Thoracic aorta (tissue), 2 donors: ENCODE results near the gene CDKAL1. TPM values are rescaled to one million over a fixed set of nuclear protein-coding genes. Genes with fewer than 3 reads are reported as not detected.

Experiments used
- ATAC-seq: fragments of 150-250 bp; one replicate; pipeline ENCODE4 v1.8.0; 2017; ENCODE audit warnings: low read depth; ENCODE audit not compliant: insufficient number of reproducible peaks, low FRiP score
- DNase-seq: peaks from one replicate; pipeline ENCODE4 v3.0.0-alpha.2; 2020; ENCODE audit warnings: low spot score
- H3K27ac ChIP-seq, 2 donors: fragments of 200-600 bp; sonication (generic); 1 replicate in 1 of 2; 2 replicates in 1 of 2; pipeline ENCODE4 v1.5.1; 2016; ENCODE audit warnings: mild to moderate bottlenecking in 2 of 2, moderate library complexity in 2 of 2
- H3K27me3 ChIP-seq: fragments of 200-600 bp; sonication (generic); replicated peaks from 2 replicates; pipeline ENCODE4 v1.6.0; 2016; ENCODE audit warnings: mild to moderate bottlenecking; ENCODE audit not compliant: insufficient read depth
- H3K36me3 ChIP-seq: fragments of 200-600 bp; sonication (generic); one replicate; pipeline ENCODE4 v1.5.1; 2016
- H3K4me1 ChIP-seq, 2 donors: fragments of 200-600 bp; sonication (generic); 1 replicate in 1 of 2; 2 replicates in 1 of 2; pipeline versions ENCODE4 v1.5.1 to v1.6.0; 2016; ENCODE audit warnings: low read depth in 2 of 2, mild to moderate bottlenecking in 1 of 2; ENCODE audit not compliant: control insufficient read depth in 1 of 2
- H3K4me3 ChIP-seq: fragments of 200-600 bp; sonication (generic); 2 replicates; pipeline ENCODE4 v1.5.1; 2016; ENCODE audit warnings: mild to moderate bottlenecking
- H3K9me3 ChIP-seq: fragments of 200-600 bp; sonication (generic); 2 replicates; pipeline ENCODE4 v1.5.1; 2016
- total RNA-seq, 2 donors: library from RNA; depleted of rRNA; stranded (reverse); fragments of >200 nt; gene quantifications; one replicate each; pipeline versions ENCODE4 v1.1.0 to v1.2.3, GENCODE V29; 2016
- TF ChIP-seq, protein P1 (sequence below): fragments of 200-600 bp; sonication (generic); IDR thresholded peaks from one replicate; pipeline ENCODE4 v1.5.1; 2019; ENCODE audit warnings: antibody characterized with exemption

Gene CDKAL1
- total RNA-seq, 2 donors from 2014 or later = 8.5 to 14.6 TPM

- ATAC-seq (no peak), DNase-seq (no peak)
- TF ChIP-seq, protein P1, sequence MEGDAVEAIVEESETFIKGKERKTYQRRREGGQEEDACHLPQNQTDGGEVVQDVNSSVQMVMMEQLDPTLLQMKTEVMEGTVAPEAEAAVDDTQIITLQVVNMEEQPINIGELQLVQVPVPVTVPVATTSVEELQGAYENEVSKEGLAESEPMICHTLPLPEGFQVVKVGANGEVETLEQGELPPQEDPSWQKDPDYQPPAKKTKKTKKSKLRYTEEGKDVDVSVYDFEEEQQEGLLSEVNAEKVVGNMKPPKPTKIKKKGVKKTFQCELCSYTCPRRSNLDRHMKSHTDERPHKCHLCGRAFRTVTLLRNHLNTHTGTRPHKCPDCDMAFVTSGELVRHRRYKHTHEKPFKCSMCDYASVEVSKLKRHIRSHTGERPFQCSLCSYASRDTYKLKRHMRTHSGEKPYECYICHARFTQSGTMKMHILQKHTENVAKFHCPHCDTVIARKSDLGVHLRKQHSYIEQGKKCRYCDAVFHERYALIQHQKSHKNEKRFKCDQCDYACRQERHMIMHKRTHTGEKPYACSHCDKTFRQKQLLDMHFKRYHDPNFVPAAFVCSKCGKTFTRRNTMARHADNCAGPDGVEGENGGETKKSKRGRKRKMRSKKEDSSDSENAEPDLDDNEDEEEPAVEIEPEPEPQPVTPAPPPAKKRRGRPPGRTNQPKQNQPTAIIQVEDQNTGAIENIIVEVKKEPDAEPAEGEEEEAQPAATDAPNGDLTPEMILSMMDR = no peak
- Histone ChIP-seq H3K27me3 (no peaks in the 10 kb centered on the region), H3K9me3 (no peaks in the 10 kb centered on the region), H3K27ac (no peak overlapping the region), H3K4me1 (no peaks in the 10 kb centered on the region), H3K4me3 (no peak overlapping the region), H3K36me3 (peaks cover 7% of the 10 kb centered on the region)
Measured at GRCh38 chr6:21225912-21226311, 691.7 kb downstream of the CDKAL1 start.

DNA sequence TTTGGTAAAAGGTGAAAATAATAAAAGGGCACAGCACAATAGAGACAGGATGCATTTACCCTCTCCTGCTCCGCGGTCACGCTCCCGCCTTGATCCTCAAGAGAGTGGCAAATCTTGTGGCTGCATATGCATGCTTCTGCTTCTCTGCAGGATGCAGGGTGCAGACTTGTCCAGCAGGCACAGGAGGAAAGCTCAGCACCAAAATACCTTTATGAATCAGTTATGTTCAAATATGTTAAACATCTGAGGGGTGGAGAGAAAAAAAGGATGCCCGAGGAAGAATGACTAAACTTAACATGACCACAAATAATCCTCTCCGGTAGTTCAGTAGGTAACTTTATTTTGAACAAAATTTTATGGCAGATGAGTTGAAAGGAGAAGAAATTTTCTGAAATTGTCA is 693.2 kb downstream of the CDKAL1 start:
- Histone ChIP-seq H3K4me1 (no peaks in the 10 kb centered on the region), H3K9me3 (no peaks in the 10 kb centered on the region), H3K27me3 (no peaks in the 10 kb centered on the region), H3K36me3 (peaks cover 12% of the 10 kb centered on the region), H3K4me3 (no peak overlapping the region), H3K27ac (no peak overlapping the region)
- no peak for DNase-seq
- ATAC-seq = no peak
- TF ChIP-seq, protein P1 = no peak

- DNase-seq = no peak
- no peaks in the 10 kb centered on the region for H3K9me3 ChIP-seq
- ATAC-seq = no peak
- peaks cover 16% of the 10 kb centered on the region for H3K36me3 ChIP-seq
- no peak overlapping the region for H3K4me3 ChIP-seq
- H3K4me1 ChIP-seq = no peaks in the 10 kb centered on the region
- no peak overlapping the region for H3K27ac ChIP-seq
- no peaks in the 10 kb centered on the region for H3K27me3 ChIP-seq
- TF ChIP-seq, protein P1 = no peak
Measured at GRCh38 chr6:21228411-21228810, 694.2 kb downstream of the CDKAL1 start.

DNA sequence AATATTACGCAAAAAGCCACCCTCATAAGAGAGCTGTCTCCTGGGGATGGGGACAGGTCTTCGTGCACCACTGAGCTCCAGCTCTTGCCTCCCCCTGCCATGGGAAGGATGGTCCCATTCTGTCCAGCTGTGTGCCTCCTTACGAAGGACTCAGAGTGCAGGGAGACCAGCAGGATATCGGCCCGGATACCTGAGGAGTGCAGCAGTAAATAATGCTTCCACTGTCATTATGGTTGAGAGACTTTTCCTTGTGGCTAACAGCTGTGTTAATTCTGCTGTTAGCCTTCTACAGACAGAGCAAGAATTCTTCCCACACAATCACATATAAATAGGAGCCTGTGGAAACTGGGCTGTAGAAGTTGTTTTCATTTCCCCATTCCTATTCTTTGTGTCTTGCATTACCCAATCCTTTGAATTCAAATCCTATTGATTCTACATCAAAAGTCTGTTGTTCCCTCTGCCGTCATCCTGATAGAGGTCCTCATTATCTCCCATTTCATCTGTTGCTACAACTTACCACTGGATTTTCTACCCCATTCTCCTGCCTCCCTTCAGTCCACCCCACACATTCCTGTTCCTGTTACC is 694.7 kb downstream of the CDKAL1 start:
- Histone ChIP-seq H3K27ac (no peak overlapping the region), H3K27me3 (no peaks in the 10 kb centered on the region), H3K4me3 (no peak overlapping the region), H3K4me1 (no peaks in the 10 kb centered on the region), H3K9me3 (no peaks in the 10 kb centered on the region), H3K36me3 (peaks cover 16% of the 10 kb centered on the region)
- no peak for DNase-seq
- ATAC-seq = no peak
- TF ChIP-seq, protein P1 = no peak

DNA sequence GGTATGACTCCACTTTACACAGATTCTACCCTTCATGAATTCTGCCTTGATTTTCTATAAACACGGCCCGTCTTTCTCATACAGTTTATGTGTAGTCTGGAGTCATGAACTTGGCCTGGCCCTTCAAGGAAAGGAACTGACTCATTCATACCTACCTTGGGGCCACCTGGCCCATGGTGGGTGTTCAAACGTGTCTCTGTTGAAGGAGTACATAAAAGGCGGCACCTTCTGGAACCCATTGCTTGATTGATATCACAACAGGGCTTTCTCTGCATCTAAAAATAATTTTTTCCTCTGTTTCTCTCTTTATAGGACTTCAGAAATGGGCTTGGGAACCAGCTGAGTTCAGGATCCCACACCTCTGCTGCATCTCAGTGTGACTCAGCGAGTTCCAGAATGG is 696.3 kb downstream of the CDKAL1 start:
- Histone ChIP-seq H3K4me3 (no peak overlapping the region), H3K27ac (no peak overlapping the region), H3K27me3 (no peaks in the 10 kb centered on the region), H3K36me3 (peaks cover 16% of the 10 kb centered on the region), H3K9me3 (no peaks in the 10 kb centered on the region), H3K4me1 (no peaks in the 10 kb centered on the region)
- TF ChIP-seq, protein P1 = no peak
- no peak for DNase-seq
- ATAC-seq = no peak
